Stimulated activated naive CD8-positive, alpha-beta T cell treated with anti-CD3 and anti-CD28 coated beads, Interleukin-15, amount 100 ng/mL, for 72 hours (primary cell): ENCODE results near the gene PSAP.
"Not testable (repeated sequence)": the region's sequence is repeated elsewhere in the genome, so short reads cannot be mapped to it uniquely, and the experiment has no call there.

Experiments used
- ATAC-seq: fragments of 150-1000 bp; cut with Tn5 transposase; 2 replicates; pipeline ENCODE4 v1.10.0; 2021; ENCODE audit warnings: mild to moderate bottlenecking, moderate library complexity
- DNase-seq, 2 donors: peaks; one replicate each; pipeline ENCODE4 v3.0.0; 2021 to 2022
- H3K27ac Mint-ChIP-seq, 2 donors: one replicate each; pipeline ENCODE4 v1.8.0; 2022; ENCODE audit warnings: mild to moderate bottlenecking in 2 of 2, mixed read lengths in 2 of 2, moderate library complexity in 2 of 2
- H3K27me3 Mint-ChIP-seq: one replicate; pipeline ENCODE4 v1.8.0; 2022; ENCODE audit warnings: mixed read lengths
- H3K4me1 Mint-ChIP-seq: one replicate; pipeline ENCODE4 v1.8.0; 2022; ENCODE audit warnings: mild to moderate bottlenecking, mixed read lengths
- H3K4me3 Mint-ChIP-seq, 2 donors: one replicate each; pipeline ENCODE4 v1.8.0; 2022; ENCODE audit warnings: mild to moderate bottlenecking in 2 of 2, mixed read lengths in 2 of 2, moderate library complexity in 1 of 2
- H3K9me3 Mint-ChIP-seq, 2 donors: one replicate each; pipeline ENCODE4 v1.8.0; 2022; ENCODE audit warnings: mixed read lengths in 2 of 2

PSAP gene

DNA sequence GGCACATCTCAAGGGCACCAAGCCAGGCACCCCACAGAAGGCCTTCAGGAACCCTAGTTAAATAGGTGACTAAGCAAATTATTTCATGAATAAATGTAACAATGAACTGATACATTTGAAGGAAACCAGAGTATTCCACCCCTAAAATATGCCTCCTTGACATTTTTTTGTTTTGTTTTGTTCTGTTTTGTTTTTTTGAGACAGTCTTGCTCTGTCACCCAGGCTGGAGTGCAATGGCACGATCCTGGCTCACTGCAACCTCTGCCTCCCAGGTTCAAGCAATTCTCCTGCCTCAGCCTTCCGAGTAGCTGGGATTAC is 30.2 kb upstream of the PSAP start:
- H3K27ac Mint-ChIP-seq, ATAC-seq, H3K27me3 Mint-ChIP-seq, H3K9me3 Mint-ChIP-seq, DNase-seq, H3K4me3 Mint-ChIP-seq: not testable (repeated sequence)
- H3K4me1 Mint-ChIP-seq = peaks cover 27% of the 10 kb centered on the region

DNA sequence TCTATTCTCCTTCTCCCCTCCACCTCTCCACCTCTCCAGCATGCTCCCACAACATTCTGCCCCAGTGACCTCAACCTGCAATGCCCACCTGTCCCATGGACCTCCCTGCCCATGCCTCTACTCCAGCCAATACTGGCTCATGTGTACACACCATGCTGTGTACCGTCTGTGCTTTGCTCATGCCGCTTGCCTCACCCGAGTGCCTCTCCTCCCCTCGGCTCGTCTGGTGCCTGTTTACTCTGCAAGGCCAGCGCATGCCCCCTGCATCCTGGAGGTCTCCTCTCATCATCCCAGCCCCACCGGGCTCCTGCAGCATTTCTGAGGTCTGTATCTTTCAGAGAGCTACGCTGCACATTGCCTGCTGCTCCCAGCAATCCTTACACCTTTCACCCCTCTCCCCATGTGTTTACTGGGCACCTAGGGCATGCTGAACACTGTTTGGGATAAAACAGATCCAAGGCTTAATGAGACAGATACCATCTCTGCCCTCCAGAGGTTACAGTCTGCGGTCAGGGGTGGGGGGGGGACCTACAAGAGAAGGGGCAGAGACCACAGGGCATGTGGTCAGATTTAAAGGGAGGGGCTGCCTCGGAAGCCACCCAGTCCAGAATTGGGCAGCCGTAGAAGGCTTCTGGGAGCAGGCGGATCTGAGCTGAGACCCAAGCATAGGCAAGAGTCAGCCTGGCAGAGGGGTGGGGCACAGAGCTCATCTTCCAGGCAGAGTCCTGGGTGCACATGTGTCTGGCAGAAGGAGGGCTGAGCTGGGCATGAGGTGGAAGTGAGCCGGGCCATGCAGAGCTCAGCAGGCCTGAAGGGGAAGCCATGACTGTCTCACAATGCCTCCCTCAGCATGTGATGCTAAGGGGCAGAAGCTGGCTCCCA is 29.6 kb upstream of the PSAP start:
- Mint-ChIP-seq H3K4me3 (no peak overlapping the region), H3K27ac (no peak overlapping the region)

DNA sequence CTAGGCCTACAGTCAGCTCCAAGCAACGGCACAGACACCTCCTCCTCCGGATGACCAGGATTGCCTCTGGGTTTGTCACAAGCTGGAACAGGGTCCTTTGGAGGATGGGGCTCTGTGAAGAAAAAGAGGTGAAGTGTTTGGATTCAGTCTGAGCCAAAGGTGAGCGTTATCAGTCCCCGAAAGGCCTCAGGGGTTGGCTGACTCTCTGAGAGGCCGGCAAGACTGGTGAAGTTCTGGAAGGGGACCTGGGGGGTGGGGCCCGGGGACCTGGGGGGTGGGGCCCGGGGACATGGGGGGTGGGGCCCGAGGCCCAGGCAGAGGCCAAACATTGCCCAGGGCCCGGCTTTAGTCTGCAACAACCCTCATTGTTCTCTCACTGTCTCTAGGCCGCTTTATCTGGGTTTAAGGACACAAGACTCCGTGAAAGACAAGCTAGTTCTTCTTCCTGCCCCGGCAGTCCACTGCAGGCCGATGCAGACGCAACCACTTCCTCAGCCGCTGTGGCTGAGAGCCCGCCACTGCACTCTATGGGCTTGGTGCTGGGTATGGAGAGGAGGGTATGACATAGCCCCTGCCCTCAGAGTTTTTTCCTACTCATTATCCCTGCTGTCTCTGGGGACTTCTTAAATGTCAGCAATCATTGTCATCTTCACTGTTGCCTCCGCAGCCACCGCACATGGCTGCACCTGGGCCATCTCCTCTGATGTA is 27.4 kb upstream of the PSAP start:
- peaks cover 31% of the 10 kb centered on the region for H3K4me1 Mint-ChIP-seq
- H3K27ac Mint-ChIP-seq = no peak overlapping the region
- ATAC-seq (peak; percentile 92), DNase-seq (peak in 1 of 2 donors; percentile 45)
- peaks cover 7% of the 10 kb centered on the region for H3K27me3 Mint-ChIP-seq
- no peaks in the 10 kb centered on the region for H3K9me3 Mint-ChIP-seq
- peak overlapping the region; percentile 20 to 63 for H3K4me3 Mint-ChIP-seq

More for the DNA sequence above, 29.6 kb upstream of the PSAP start:
- Mint-ChIP-seq H3K27me3 (peaks cover 7% of the 10 kb centered on the region), H3K4me1 (peaks cover 27% of the 10 kb centered on the region), H3K9me3 (no peaks in the 10 kb centered on the region)
- DNase-seq (no peak), ATAC-seq (no peak)

DNA sequence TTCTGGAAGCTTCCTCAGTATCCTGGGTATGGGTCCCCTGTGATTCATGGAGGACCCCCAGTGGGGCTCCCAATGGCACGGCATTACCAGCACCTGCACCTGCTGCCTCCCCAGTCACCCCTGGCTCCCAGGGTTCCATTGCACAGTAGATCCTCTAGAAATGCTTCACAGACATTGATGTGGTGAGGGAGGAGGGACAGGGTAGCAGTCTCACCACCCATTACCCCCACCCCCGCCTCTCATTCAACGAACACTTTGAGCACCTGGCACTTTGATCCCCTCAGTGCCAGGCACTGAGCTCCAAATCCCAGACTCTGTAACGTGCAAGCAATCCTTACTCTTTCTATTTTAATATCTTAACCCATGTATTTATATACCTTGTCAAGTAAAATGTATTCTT is 26.8 kb upstream of the PSAP start:
- Mint-ChIP-seq H3K9me3 (no peaks in the 10 kb centered on the region), H3K27ac (no peak overlapping the region), H3K4me3 (peak overlapping the region in 1 of 2 donors; percentile 31), H3K27me3 (peaks cover 7% of the 10 kb centered on the region), H3K4me1 (peaks cover 29% of the 10 kb centered on the region)
- no peak for ATAC-seq
- DNase-seq = no peak

DNA sequence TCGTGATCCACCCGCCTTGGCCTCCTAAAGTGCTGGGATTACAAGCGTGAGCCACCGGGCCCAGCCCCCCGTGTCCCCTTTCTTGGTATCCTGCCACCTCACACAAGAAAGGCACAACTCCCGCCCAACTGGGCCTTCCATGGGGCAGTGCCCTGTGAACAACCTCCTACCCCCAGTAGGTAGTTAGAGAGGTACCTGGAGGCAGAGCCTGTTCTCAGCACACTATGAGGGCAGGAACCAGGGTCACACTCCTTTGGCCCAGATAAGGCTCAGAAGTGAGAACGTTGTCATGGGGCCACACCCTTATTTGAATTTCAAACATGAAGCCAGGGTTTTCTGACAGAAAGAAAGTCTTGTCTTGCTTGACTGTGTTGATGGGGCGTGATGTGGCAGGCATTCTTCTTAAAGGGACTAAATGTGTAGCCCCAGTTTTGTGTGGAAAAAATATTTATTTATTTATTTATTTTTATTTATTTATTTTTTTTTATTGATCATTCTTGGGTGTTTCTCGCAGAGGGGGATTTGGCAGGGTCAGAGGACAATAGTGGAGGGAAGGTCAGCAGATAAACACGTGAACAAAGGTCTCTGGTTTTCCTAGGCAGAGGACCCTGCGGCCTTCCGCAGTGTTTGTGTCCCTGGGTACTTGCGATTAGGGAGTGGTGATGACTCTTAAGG is 23.8 kb upstream of the PSAP start:
- not testable (repeated sequence) for ATAC-seq, DNase-seq, H3K9me3 Mint-ChIP-seq, H3K27me3 Mint-ChIP-seq, H3K4me3 Mint-ChIP-seq
- peak overlapping the region in 1 of 2 donors; percentile 88 for H3K27ac Mint-ChIP-seq
- H3K4me1 Mint-ChIP-seq = peaks cover 33% of the 10 kb centered on the region

DNA sequence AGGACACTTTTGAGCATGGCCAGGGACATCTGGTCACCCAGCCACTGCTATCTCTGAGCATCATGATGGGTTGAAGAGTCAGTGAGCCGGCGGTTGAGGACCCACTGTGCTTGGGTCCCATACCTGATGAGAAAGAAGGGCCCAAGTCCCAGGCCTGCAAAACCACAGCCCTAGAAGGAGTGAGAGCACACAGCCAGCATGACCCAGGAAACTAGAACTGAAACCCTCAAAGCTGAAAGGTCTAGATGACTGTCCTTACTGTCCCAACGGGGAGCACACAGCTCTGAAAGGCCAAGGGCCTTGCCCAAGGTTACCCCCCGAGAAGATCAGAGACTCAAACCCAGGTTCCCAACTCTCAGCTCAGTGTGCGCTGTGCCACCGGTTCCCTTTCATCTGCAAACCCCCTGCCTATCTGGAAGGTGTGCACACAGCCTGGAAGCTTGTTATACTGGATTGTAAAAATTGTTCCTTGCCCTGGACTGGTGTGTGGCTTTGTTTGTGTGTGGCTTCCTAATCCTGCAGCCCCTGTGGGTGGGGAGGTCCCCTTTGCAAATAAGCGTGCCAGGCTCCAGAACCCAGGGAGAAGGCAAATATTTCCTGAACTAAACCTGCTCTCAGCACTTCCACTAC is 22.6 kb upstream of the PSAP start:
- H3K4me1 Mint-ChIP-seq = peaks cover 26% of the 10 kb centered on the region
- ATAC-seq (peak; percentile 53), DNase-seq (no peak)
- no peak overlapping the region for H3K27ac Mint-ChIP-seq
- no peak overlapping the region for H3K4me3 Mint-ChIP-seq
- no peaks in the 10 kb centered on the region for H3K9me3 Mint-ChIP-seq
- H3K27me3 Mint-ChIP-seq = no peaks in the 10 kb centered on the region

DNA sequence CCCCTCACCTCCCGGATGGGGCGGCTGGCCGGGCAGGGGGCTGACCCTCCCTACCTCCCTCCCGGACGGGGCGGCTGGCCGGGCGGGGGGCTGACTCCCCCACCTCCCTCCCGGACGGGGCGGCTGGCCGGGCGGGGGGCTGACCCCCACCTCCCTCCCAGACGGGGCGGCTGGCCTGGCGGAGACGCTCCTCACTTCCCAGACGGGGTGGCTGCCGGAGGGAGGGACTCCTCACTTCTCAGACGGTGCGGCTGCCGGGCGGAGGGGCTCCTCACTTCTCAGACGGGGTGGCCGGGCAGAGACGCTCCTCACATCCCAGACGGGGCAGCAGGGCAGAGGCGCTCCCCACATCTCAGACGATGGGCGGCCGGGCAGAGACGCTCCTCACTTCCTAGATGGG is 18.6 kb upstream of the PSAP start:
- ATAC-seq, H3K27ac Mint-ChIP-seq: not testable (repeated sequence)
- peaks cover 27% of the 10 kb centered on the region for H3K4me1 Mint-ChIP-seq

DNA sequence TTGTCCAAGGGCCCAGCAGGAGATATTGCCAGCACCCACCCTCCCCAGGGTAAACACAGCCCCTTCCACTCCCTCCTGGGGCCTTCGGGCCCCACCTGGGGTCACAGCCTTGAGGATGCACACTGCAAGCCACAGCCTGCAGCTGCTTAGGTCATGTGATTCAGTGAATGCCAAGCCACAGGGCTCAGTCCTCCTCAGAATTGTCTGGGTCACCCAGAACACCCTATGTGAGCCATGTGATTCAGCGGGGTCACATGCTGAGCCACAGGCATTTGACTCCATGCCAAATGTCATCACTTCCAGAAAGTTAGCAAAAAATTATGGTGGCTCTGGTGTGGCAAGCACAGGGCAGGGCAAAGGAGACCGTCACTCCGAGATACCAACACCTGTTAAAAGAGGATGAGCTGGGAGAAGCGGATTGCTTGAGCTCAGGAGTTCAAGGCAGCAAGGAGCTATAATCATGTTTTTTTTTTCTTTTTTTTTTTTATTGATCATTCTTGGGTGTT is 17.2 kb upstream of the PSAP start:
- Mint-ChIP-seq H3K4me3 (no peak overlapping the region), H3K4me1 (peaks cover 19% of the 10 kb centered on the region), H3K27me3 (no peaks in the 10 kb centered on the region), H3K9me3 (no peaks in the 10 kb centered on the region), H3K27ac (no peak overlapping the region)
- peak; percentile 42 for ATAC-seq
- no peak for DNase-seq

More for the DNA sequence above, 18.6 kb upstream of the PSAP start:
- not testable (repeated sequence) for H3K9me3 Mint-ChIP-seq, DNase-seq, H3K27me3 Mint-ChIP-seq, H3K4me3 Mint-ChIP-seq

DNA sequence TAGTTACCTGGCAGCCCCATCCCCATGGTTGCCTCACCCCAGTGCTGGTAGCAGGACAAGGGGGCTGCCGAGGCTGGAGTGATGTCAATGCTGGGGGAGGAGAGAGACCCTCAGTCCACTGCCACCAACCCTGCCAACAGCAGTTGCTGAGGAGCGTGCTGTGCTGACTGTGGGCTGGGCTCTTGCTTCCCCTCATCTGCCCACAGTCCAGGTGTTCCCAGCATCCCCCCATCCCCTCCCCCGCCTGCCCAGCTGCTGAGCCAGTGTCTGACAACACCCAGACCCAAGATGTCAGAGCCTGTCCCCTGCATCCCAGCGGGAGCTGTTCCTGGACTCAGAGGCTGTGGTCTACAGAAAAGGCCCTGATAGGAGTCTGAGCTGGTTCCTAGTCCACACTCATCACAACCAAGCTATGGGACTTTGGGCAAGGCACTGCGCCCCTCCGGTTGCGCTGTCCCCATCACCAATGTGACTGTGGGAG is 14.6 kb upstream of the PSAP start:
- DNase-seq (no peak), ATAC-seq (no peak)
- no peak overlapping the region for H3K27ac Mint-ChIP-seq
- no peaks in the 10 kb centered on the region for H3K27me3 Mint-ChIP-seq
- H3K4me1 Mint-ChIP-seq = peaks cover 18% of the 10 kb centered on the region
- H3K4me3 Mint-ChIP-seq = no peak overlapping the region
- no peaks in the 10 kb centered on the region for H3K9me3 Mint-ChIP-seq

DNA sequence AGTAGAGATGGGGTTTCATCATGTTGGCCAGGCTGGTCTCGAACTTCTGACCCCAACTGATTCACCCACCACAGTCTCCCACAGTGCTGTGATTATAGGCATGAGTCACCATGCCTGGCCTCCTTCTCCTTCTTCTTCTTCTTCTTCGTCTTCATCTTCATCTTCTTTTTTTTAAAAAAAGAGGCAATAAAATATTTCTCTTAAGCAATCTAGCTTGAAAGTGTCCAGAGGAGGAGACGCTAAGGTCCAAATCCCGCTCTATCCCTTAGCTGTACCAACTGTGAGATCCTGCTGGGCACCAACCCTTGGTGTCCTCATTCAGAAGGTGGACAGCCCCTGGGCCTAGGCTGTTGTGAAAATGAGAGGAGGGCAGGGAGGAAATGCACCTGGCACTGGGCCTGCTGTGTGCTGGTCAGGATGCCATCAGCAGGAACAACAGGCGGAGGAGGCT is 13.9 kb upstream of the PSAP start:
- Mint-ChIP-seq H3K27ac (no peak overlapping the region), H3K4me3 (no peak overlapping the region), H3K4me1 (peaks cover 23% of the 10 kb centered on the region), H3K9me3 (no peaks in the 10 kb centered on the region), H3K27me3 (no peaks in the 10 kb centered on the region)
- DNase-seq (no peak), ATAC-seq (no peak)

DNA sequence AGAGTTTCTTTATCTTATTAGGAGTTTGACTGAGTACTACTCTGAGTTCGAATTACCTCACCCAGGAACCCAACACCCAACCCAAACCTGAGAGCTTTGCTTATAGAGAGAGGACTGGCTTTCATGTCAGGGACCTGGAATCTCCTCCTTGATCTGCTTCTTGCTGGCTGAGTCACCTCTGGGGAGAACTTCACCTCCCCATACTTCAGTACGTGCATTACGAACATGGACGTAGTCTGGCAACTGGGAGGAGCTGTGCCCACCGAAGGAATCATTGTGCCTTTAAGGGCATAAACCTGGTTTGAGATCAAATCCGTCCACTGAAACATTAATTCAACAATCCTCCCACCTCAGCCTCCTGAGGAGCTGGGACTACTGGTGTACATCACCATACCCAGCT is 12.2 kb upstream of the PSAP start:
- no peak overlapping the region for H3K27ac Mint-ChIP-seq
- no peak for DNase-seq
- H3K27me3 Mint-ChIP-seq = no peaks in the 10 kb centered on the region
- H3K9me3 Mint-ChIP-seq = no peaks in the 10 kb centered on the region
- no peak overlapping the region for H3K4me3 Mint-ChIP-seq
- no peak for ATAC-seq
- H3K4me1 Mint-ChIP-seq = peaks cover 19% of the 10 kb centered on the region

DNA sequence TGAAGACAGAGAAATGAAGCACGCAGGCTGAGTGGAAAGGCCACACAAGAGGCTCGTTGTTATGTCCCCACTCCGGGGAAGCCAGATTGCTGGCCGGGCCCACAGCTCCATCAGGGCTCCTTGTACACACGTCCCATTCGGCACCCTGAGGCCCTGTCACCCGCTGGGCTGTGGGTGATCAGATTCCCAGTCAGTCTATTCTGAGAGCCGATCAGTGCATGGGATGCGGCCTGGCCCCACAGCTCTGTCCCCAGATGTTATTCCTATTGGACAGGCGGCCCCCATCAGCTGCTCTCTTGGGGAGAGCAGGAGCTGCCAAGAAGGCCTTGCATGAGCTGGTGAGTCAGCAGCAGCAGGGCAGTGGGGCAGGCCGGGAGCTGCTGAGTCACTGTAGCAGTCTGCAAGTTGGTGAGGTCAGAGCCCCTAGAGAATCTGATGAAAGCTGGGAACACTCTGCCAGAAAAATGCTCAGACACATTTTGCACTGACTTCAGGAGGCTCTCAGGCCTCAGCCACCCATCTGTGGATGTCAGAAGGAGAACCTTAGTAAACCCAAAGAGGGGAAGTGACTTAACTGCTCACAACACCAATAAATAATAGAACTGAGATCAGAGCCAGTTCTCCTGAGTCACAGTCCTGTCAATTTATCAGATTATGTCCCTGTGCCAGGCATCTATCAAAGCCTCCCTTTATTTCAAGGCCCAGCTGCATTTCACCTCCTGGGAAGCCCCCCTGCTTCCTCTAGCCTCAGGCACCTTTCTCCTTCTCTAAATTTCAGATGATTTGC is 9.4 kb upstream of the PSAP start:
- H3K27ac Mint-ChIP-seq = peak overlapping the region; percentile 78 to 92
- DNase-seq (peak in 1 of 2 donors; percentile 33), ATAC-seq (peak; percentile 64)
- no peaks in the 10 kb centered on the region for H3K27me3 Mint-ChIP-seq
- H3K9me3 Mint-ChIP-seq = no peaks in the 10 kb centered on the region
- H3K4me1 Mint-ChIP-seq = peaks cover 14% of the 10 kb centered on the region
- H3K4me3 Mint-ChIP-seq = no peak overlapping the region

DNA sequence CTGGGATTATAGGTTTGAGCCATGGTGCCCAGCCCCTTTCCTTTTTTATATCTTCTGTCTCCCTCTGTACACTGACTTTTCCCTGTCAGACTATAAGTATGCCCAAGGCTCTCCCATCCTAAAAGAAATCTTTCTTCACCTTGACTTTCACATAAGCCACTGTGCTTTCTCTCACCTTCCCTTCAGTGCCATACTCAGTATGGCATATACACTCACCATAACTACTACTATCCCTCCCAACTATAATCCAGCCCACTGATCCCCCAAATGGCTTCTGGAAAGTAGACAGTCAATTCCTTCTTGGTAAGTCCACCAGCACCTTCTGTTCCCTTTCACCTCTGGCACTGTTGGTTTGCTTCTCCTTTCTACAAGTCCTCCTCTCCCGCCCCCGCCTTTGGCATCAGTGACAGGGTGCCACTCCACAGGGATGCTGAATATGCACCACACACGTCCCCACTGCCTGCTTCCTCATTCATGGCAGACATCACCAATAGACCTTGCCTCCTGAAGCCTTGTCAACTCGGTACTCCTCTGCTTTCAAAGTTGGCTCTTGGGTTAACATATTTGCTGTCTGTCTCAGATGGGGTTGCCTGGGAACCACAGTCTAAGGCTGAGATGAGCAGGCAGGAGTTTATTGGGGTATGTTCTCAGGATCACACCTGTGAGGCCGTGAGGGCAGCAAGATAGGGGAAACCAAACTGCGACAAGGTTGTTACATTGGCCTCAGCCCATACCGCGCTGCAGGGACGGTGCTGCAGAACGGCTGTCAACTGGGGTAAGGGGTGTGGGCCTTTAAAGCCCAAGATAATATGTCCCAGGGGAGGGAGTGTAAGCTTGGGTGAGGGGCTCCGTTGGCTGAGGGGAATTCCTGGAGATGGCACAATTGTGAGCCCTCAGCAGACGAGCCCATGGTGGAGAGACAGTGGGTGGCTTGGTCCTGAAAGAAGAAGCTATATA is 7.2 kb upstream of the PSAP start:
- Mint-ChIP-seq H3K27me3 (no peaks in the 10 kb centered on the region), H3K27ac (no peak overlapping the region), H3K4me3 (no peak overlapping the region), H3K9me3 (no peaks in the 10 kb centered on the region), H3K4me1 (peaks cover 8% of the 10 kb centered on the region)
- ATAC-seq (no peak), DNase-seq (no peak)

DNA sequence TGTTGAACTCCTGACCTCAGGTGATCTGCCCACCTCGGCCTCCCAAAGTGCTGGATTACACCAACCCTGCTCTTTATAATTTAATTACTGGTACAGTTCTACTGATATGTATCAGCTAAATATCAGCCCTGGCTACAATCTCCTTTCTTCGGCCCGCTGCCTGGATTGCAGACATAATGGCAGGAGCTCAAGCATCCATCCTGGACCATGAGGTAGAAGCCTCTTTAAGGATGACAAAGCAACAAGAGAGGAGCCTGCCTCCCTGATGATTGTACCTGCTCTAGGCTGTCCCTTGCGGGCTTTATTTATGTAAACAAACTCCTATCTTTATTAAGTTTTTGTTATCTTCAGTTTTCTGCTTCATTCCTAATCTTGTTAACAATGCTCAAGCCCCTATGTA is 5.6 kb upstream of the PSAP start:
- H3K27me3 Mint-ChIP-seq = no peaks in the 10 kb centered on the region
- H3K4me3 Mint-ChIP-seq = no peak overlapping the region
- no peaks in the 10 kb centered on the region for H3K9me3 Mint-ChIP-seq
- no peak for ATAC-seq
- peaks cover 13% of the 10 kb centered on the region for H3K4me1 Mint-ChIP-seq
- no peak for DNase-seq
- H3K27ac Mint-ChIP-seq = no peak overlapping the region
